GOT3 (cell line): ENCODE measurements around the gene NOP53.
A peak's percentile ranks its signal among the peaks of the same experiment; 100 is the strongest.
"Not testable (repeated sequence)": the region's sequence is repeated elsewhere in the genome, so short reads cannot be mapped to it uniquely, and the experiment has no call there.

Source experiments
- DNase-seq: peaks from one replicate; lab custom pipeline; 2025; ENCODE audit warnings: mixed read lengths; lab: John Stamatoyannopoulos, UW

NOP53 gene

GRCh38 chr19:47754206-47755064, 9.1 kb downstream of the NOP53 start:
- no peak for DNase-seq

GRCh38 chr19:47755065-47755761, 9.9 kb downstream of the NOP53 start:
- no peak for DNase-seq

- no peak for DNase-seq
These were observed 10.6 kb downstream of the NOP53 start for GRCh38 chr19:47755762-47756626.

- no peak for DNase-seq
These were observed 11.2 kb downstream of the NOP53 start for GRCh38 chr19:47756627-47756929.

- DNase-seq, result no peak
These were observed 11.7 kb downstream of the NOP53 start for GRCh38 chr19:47756953-47757608.

- no peak for DNase-seq
These were observed 12.5 kb downstream of the NOP53 start for GRCh38 chr19:47757617-47758442.

GRCh38 chr19:47758443-47758804, 13.1 kb downstream of the NOP53 start:
- DNase-seq, result no peak

GRCh38 chr19:47760632-47760999, 15.3 kb downstream of the NOP53 start:
- DNase-seq, result no peak

GRCh38 chr19:47761566-47761965, 16.2 kb downstream of the NOP53 start:
- DNase-seq, result no peak

GRCh38 chr19:47762151-47762550, 16.8 kb downstream of the NOP53 start:
- no peak for DNase-seq

- DNase-seq, result no peak
These were observed 17.4 kb downstream of the NOP53 start for GRCh38 chr19:47762615-47763308.

- DNase-seq, result not testable (repeated sequence)
These were observed 19.4 kb downstream of the NOP53 start for GRCh38 chr19:47764705-47765104.

GRCh38 chr19:47765523-47766358, 20.4 kb downstream of the NOP53 start:
- DNase-seq, result peak; percentile 6

- DNase-seq, result no peak
These were observed 20.9 kb downstream of the NOP53 start for GRCh38 chr19:47766359-47766620.

- no peak for DNase-seq
These were observed 21.3 kb downstream of the NOP53 start for GRCh38 chr19:47766670-47767069.

- DNase-seq, result no peak
These were observed 22.0 kb downstream of the NOP53 start for GRCh38 chr19:47767349-47767748.

- no peak for DNase-seq
These were observed 23.3 kb downstream of the NOP53 start for GRCh38 chr19:47768604-47769003.

GRCh38 chr19:47769534-47769933, 24.2 kb downstream of the NOP53 start:
- no peak for DNase-seq

GRCh38 chr19:47771291-47771690, 25.9 kb downstream of the NOP53 start:
- DNase-seq, result not testable (repeated sequence)

- no peak for DNase-seq
These were observed 31.2 kb downstream of the NOP53 start for GRCh38 chr19:47776568-47776967.
